PC-9 (cell line): ENCODE data around the gene ZNF474.

Experiments
- EZH2 ChIP-seq: fragments of 200-600 bp; sonication (generic); IDR thresholded peaks from 2 replicates; pipeline ENCODE4 v1.8.0; 2017; ENCODE audit warnings: antibody characterized with exemption, low read depth
- TF ChIP-seq, protein P1 (sequence below): fragments of 200-600 bp; sonication (generic); conservative IDR thresholded peaks from 2 replicates; pipeline ENCODE4 v1.6.1; 2017; ENCODE audit warnings: mixed run types, antibody characterized with exemption, mild to moderate bottlenecking, moderate library complexity

DNA sequence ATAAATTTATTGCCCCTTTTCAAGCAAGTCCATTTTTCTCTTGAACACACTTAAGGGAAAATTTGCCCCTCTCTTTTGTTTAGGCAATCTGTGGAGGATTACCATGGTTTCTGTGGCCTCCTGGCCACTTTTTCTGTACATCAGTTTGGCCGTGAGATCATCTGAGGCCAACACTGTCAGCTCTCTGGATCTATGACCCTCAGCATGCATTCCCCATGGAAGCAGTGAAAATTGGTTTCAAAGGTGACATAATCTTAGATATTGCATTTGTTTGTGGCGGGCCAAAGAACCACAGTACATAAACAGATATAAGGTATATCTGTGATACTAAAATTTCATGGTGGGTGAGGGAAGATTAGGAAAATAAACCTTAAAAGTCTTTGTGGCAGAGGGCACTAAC lies 4.6 kb upstream of the ZNF474 start:
- no peak for TF ChIP-seq EZH2
- TF ChIP-seq, protein P1, sequence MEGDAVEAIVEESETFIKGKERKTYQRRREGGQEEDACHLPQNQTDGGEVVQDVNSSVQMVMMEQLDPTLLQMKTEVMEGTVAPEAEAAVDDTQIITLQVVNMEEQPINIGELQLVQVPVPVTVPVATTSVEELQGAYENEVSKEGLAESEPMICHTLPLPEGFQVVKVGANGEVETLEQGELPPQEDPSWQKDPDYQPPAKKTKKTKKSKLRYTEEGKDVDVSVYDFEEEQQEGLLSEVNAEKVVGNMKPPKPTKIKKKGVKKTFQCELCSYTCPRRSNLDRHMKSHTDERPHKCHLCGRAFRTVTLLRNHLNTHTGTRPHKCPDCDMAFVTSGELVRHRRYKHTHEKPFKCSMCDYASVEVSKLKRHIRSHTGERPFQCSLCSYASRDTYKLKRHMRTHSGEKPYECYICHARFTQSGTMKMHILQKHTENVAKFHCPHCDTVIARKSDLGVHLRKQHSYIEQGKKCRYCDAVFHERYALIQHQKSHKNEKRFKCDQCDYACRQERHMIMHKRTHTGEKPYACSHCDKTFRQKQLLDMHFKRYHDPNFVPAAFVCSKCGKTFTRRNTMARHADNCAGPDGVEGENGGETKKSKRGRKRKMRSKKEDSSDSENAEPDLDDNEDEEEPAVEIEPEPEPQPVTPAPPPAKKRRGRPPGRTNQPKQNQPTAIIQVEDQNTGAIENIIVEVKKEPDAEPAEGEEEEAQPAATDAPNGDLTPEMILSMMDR, result no peak
